Measurements from ENCODE around the gene PDE4B. TPM values are rescaled to one million over a fixed set of nuclear protein-coding genes. Genes with fewer than 3 reads are reported as not detected.

Gene PDE4B
- total RNA-seq, 2 experiments from 2014 or later = 2.4 to 3.1 TPM

- TSS peak; percentile 95 for BruUV-seq (replicated peaks)
- H2AFZ ChIP-seq (ENCODE audit: low read length) = peak overlapping the region; percentile 3; the same call in 1 of the 2 replicates
- H4K20me1 ChIP-seq (ENCODE audit: insufficient read depth, low read length) = no peaks in the 10 kb centered on the region
- peak overlapping the region; percentile 77 for H3K4me3 ChIP-seq (ENCODE audit: low read depth, low read length, poor library complexity, severe bottlenecking)
- peak overlapping the region; percentile 80 for H3K4me2 ChIP-seq (ENCODE audit: low read length)
- H3K9me3 ChIP-seq (ENCODE audit: low read length) = peaks cover 3% of the 10 kb centered on the region; the same call in 1 of the 2 replicates
- peaks cover 73% of the 10 kb centered on the region for H3K4me1 ChIP-seq (ENCODE audit: insufficient read depth, low read length, poor library complexity, severe bottlenecking)
- TF ChIP-seq EZH2phosphoT487 (IDR thresholded peaks at IDR 0.05; ENCODE audit: borderline replicate concordance, low read depth, low read length) = no peak
- DNase-seq (ENCODE audit: low spot score) = no peak
- H3K9me2 ChIP-seq (ENCODE audit: insufficient read depth, low read length) = no peaks in the 10 kb centered on the region
- H3K79me2 ChIP-seq (ENCODE audit: insufficient read depth, low read depth, low read length) = peaks cover 67% of the 10 kb centered on the region; the same call in 1 of the 2 replicates
- CTCF ChIA-PET (ENCODE audit: unreplicated experiment) = no interaction called here
- peaks cover 13% of the 10 kb centered on the region for H3K36me3 ChIP-seq (ENCODE audit: insufficient read depth, low read length)
- intact Hi-C loops (cut with micrococcal nuclease; ENCODE audit: unreplicated experiment) = loop anchor here (2.0 kb wide), 1 partner anchor 46 kb away; no protein-coding TSS in a partner anchor
- H3K27ac ChIP-seq (ENCODE audit: low read depth, low read length, poor library complexity, severe bottlenecking) = peak overlapping the region; percentile 93
- POLR2A ChIA-PET = interaction anchor here (0.8 to 9.5 kb wide), 8 partner anchors 10 to 110 kb away, joined by 3 to 97 read pairs (median 4); no protein-coding TSS in a partner anchor
Measured at GRCh38 chr1:66335125-66335524, 542.4 kb downstream of the PDE4B start.

GRCh38 chr1:66335859-66336640 lies 543.4 kb downstream of the PDE4B start:
- Histone ChIP-seq H3K4me3 (ENCODE audit: low read depth, low read length, poor library complexity, severe bottlenecking) (peak overlapping the region; percentile 77), H3K4me2 (ENCODE audit: low read length) (peak overlapping the region; percentile 80), H3K4me1 (ENCODE audit: insufficient read depth, low read length, poor library complexity, severe bottlenecking) (peaks cover 73% of the 10 kb centered on the region), H3K9me3 (ENCODE audit: low read length) (peaks cover 3% of the 10 kb centered on the region; the same call in 1 of the 2 replicates), H3K9me2 (ENCODE audit: insufficient read depth, low read length) (no peaks in the 10 kb centered on the region), H3K27ac (ENCODE audit: low read depth, low read length, poor library complexity, severe bottlenecking) (peak overlapping the region; percentile 93), H2AFZ (ENCODE audit: low read length) (peak overlapping the region; percentile 51; the same call in 1 of the 2 replicates), H3K36me3 (ENCODE audit: insufficient read depth, low read length) (peaks cover 13% of the 10 kb centered on the region), H3K79me2 (ENCODE audit: insufficient read depth, low read depth, low read length) (peaks cover 76% of the 10 kb centered on the region; the same call in 1 of the 2 replicates), H4K20me1 (ENCODE audit: insufficient read depth, low read length) (no peaks in the 10 kb centered on the region)
- intact Hi-C loops (cut with micrococcal nuclease; ENCODE audit: unreplicated experiment) = loop anchor here (2.0 kb wide), 3 partner anchors 45 to 1095 kb away; partner anchors contain the start of gene SERBP1
- TF ChIP-seq EZH2phosphoT487 (IDR thresholded peaks at IDR 0.05; ENCODE audit: borderline replicate concordance, low read depth, low read length) = no peak
- TF ChIP-seq CTCF (conservative IDR thresholded peaks at IDR 0.05; ENCODE audit: low read length) = no peak
- ChIA-PET POLR2A (interaction anchor here (0.6 to 9.5 kb wide), 5 partner anchors 9 to 408 kb away, joined by 3 to 97 read pairs (median 7); no protein-coding TSS in a partner anchor), CTCF (ENCODE audit: unreplicated experiment) (interaction anchor here (1.0 kb wide), 1 partner anchor 111 kb away, joined by 3 read pairs; no protein-coding TSS in a partner anchor)
- no TSS peak for BruUV-seq (replicated peaks)
- DNase-seq (ENCODE audit: low spot score) = peak; percentile 93

GRCh38 chr1:66336641-66336990 lies 543.9 kb downstream of the PDE4B start:
- Histone ChIP-seq H3K27ac (ENCODE audit: low read depth, low read length, poor library complexity, severe bottlenecking) (peak overlapping the region; percentile 93), H2AFZ (ENCODE audit: low read length) (peak overlapping the region; percentile 51; the same call in 1 of the 2 replicates), H3K36me3 (ENCODE audit: insufficient read depth, low read length) (peaks cover 13% of the 10 kb centered on the region), H3K9me3 (ENCODE audit: low read length) (peaks cover 3% of the 10 kb centered on the region; the same call in 1 of the 2 replicates), H3K4me2 (ENCODE audit: low read length) (peak overlapping the region; percentile 80), H4K20me1 (ENCODE audit: insufficient read depth, low read length) (no peaks in the 10 kb centered on the region), H3K9me2 (ENCODE audit: insufficient read depth, low read length) (no peaks in the 10 kb centered on the region), H3K4me3 (ENCODE audit: low read depth, low read length, poor library complexity, severe bottlenecking) (peak overlapping the region; percentile 77), H3K79me2 (ENCODE audit: insufficient read depth, low read depth, low read length) (peaks cover 82% of the 10 kb centered on the region; the same call in 1 of the 2 replicates), H3K4me1 (ENCODE audit: insufficient read depth, low read length, poor library complexity, severe bottlenecking) (peaks cover 73% of the 10 kb centered on the region)
- intact Hi-C loops (cut with micrococcal nuclease; ENCODE audit: unreplicated experiment) = loop anchor here (2.0 kb wide), 2 partner anchors 66 to 1094 kb away; partner anchors contain the start of gene SERBP1
- no TSS peak for BruUV-seq (replicated peaks)
- ChIA-PET CTCF (ENCODE audit: unreplicated experiment) (no interaction called here), POLR2A (interaction anchor here (0.6 to 9.5 kb wide), 4 partner anchors 8 to 408 kb away, joined by 3 to 97 read pairs (median 5); no protein-coding TSS in a partner anchor)
- no peak for TF ChIP-seq EZH2phosphoT487 (IDR thresholded peaks at IDR 0.05; ENCODE audit: borderline replicate concordance, low read depth, low read length)
- TF ChIP-seq CTCF (conservative IDR thresholded peaks at IDR 0.05; ENCODE audit: low read length) = no peak
- no peak for DNase-seq (ENCODE audit: low spot score)
